ENCODE data around the gene SCUBE2. TPM values are rescaled to one million over a fixed set of nuclear protein-coding genes. Genes with fewer than 3 reads are reported as not detected.

Gene SCUBE2
- total RNA-seq, 1 donor from 2014 or later, result not detected

- H3K36me3 Mint-ChIP-seq (ENCODE audit: low read depth), result no peaks in the 10 kb centered on the region
- H3K9me3 Mint-ChIP-seq, result no peaks in the 10 kb centered on the region
- DNase-seq (no peak), ATAC-seq (ENCODE audit: low read depth) (no peak)
- intact Hi-C loops (cut with micrococcal nuclease), result no loop called here
- CTCF ChIA-PET, result interaction anchor here (0.6 to 1.6 kb wide), 4 partner anchors 8 to 115 kb away, joined by 3 read pairs; no protein-coding TSS in a partner anchor
- no peak overlapping the region for H3K4me3 Mint-ChIP-seq
- H3K27ac Mint-ChIP-seq, result no peak overlapping the region
- no peaks in the 10 kb centered on the region for H3K4me1 Mint-ChIP-seq
- POLR2A ChIA-PET, result no interaction called here
- no peak for TF ChIP-seq CTCF (IDR thresholded peaks at IDR 0.05)
- no peaks in the 10 kb centered on the region for H3K27me3 Mint-ChIP-seq
Observed at GRCh38 chr11:9130297-9130696, 38.9 kb upstream of the SCUBE2 start.

- no peaks in the 10 kb centered on the region for H3K9me3 Mint-ChIP-seq
- peaks cover 6% of the 10 kb centered on the region for H3K4me1 Mint-ChIP-seq
- DNase-seq (no peak), ATAC-seq (ENCODE audit: low read depth) (no peak)
- no peaks in the 10 kb centered on the region for H3K27me3 Mint-ChIP-seq
- ChIA-PET CTCF (no interaction called here), POLR2A (no interaction called here)
- no peaks in the 10 kb centered on the region for H3K36me3 Mint-ChIP-seq (ENCODE audit: low read depth)
- H3K27ac Mint-ChIP-seq, result no peak overlapping the region
- H3K4me3 Mint-ChIP-seq, result no peak overlapping the region
- intact Hi-C loops (cut with micrococcal nuclease), result no loop called here
- TF ChIP-seq CTCF (IDR thresholded peaks at IDR 0.05), result no peak
Observed at GRCh38 chr11:9126636-9127035, 35.2 kb upstream of the SCUBE2 start.

- Mint-ChIP-seq H3K9me3 (no peaks in the 10 kb centered on the region), H3K4me3 (no peak overlapping the region), H3K4me1 (peaks cover 6% of the 10 kb centered on the region), H3K36me3 (ENCODE audit: low read depth) (no peaks in the 10 kb centered on the region), H3K27ac (no peak overlapping the region), H3K27me3 (no peaks in the 10 kb centered on the region)
- no peak for TF ChIP-seq CTCF (IDR thresholded peaks at IDR 0.05)
- ChIA-PET CTCF (interaction anchor here (1.9 kb wide), 1 partner anchor 13 kb away, joined by 6 read pairs; no protein-coding TSS in a partner anchor), POLR2A (interaction anchor here (0.7 kb wide), 1 partner anchor 212 kb away, joined by 4 read pairs; no protein-coding TSS in a partner anchor)
- no peak for DNase-seq
- intact Hi-C loops (cut with micrococcal nuclease), result no loop called here
- ATAC-seq (ENCODE audit: low read depth), result no peak
Observed at GRCh38 chr11:9125185-9125886, 33.9 kb upstream of the SCUBE2 start.

GRCh38 chr11:9123595-9124304, 32.4 kb upstream of the SCUBE2 start:
- H3K4me3 Mint-ChIP-seq, result no peak overlapping the region
- DNase-seq, result no peak
- no peak for TF ChIP-seq CTCF (IDR thresholded peaks at IDR 0.05)
- H3K9me3 Mint-ChIP-seq, result no peaks in the 10 kb centered on the region
- ATAC-seq (ENCODE audit: low read depth), result no peak
- CTCF ChIA-PET, result no interaction called here
- no peaks in the 10 kb centered on the region for H3K36me3 Mint-ChIP-seq (ENCODE audit: low read depth)
- H3K27ac Mint-ChIP-seq, result no peak overlapping the region
- H3K4me1 Mint-ChIP-seq, result peaks cover 6% of the 10 kb centered on the region
- POLR2A ChIA-PET, result no interaction called here
- intact Hi-C loops (cut with micrococcal nuclease), result no loop called here
- H3K27me3 Mint-ChIP-seq, result no peaks in the 10 kb centered on the region

- ChIA-PET POLR2A (no interaction called here), CTCF (no interaction called here)
- no peak for TF ChIP-seq CTCF (IDR thresholded peaks at IDR 0.05)
- intact Hi-C loops (cut with micrococcal nuclease), result no loop called here
- H3K27me3 Mint-ChIP-seq, result no peaks in the 10 kb centered on the region
- H3K4me1 Mint-ChIP-seq, result peaks cover 6% of the 10 kb centered on the region
- H3K4me3 Mint-ChIP-seq, result no peak overlapping the region
- DNase-seq (no peak), ATAC-seq (ENCODE audit: low read depth) (no peak)
- no peaks in the 10 kb centered on the region for H3K36me3 Mint-ChIP-seq (ENCODE audit: low read depth)
- no peaks in the 10 kb centered on the region for H3K9me3 Mint-ChIP-seq
- H3K27ac Mint-ChIP-seq, result no peak overlapping the region
Observed at GRCh38 chr11:9121469-9121796, 30.0 kb upstream of the SCUBE2 start.
